Stimulated activated naive CD8-positive, alpha-beta T cell treated with anti-CD3 and anti-CD28 coated beads, Interleukin-15, amount 100 ng/mL, for 72 hours (primary cell): ENCODE results near the gene FOXRED1.

Experiments used
- ATAC-seq: fragments of 150-1000 bp; cut with Tn5 transposase; 2 replicates; pipeline ENCODE4 v1.10.0; 2021; ENCODE audit warnings: mild to moderate bottlenecking, moderate library complexity
- DNase-seq, 2 donors: peaks; one replicate each; pipeline ENCODE4 v3.0.0; 2021 to 2022
- H3K27ac Mint-ChIP-seq, 2 donors: one replicate each; pipeline ENCODE4 v1.8.0; 2022; ENCODE audit warnings: mild to moderate bottlenecking in 2 of 2, mixed read lengths in 2 of 2, moderate library complexity in 2 of 2
- H3K27me3 Mint-ChIP-seq: one replicate; pipeline ENCODE4 v1.8.0; 2022; ENCODE audit warnings: mixed read lengths
- H3K4me1 Mint-ChIP-seq: one replicate; pipeline ENCODE4 v1.8.0; 2022; ENCODE audit warnings: mild to moderate bottlenecking, mixed read lengths
- H3K4me3 Mint-ChIP-seq, 2 donors: one replicate each; pipeline ENCODE4 v1.8.0; 2022; ENCODE audit warnings: mild to moderate bottlenecking in 2 of 2, mixed read lengths in 2 of 2, moderate library complexity in 1 of 2
- H3K9me3 Mint-ChIP-seq, 2 donors: one replicate each; pipeline ENCODE4 v1.8.0; 2022; ENCODE audit warnings: mixed read lengths in 2 of 2

Gene FOXRED1

DNA sequence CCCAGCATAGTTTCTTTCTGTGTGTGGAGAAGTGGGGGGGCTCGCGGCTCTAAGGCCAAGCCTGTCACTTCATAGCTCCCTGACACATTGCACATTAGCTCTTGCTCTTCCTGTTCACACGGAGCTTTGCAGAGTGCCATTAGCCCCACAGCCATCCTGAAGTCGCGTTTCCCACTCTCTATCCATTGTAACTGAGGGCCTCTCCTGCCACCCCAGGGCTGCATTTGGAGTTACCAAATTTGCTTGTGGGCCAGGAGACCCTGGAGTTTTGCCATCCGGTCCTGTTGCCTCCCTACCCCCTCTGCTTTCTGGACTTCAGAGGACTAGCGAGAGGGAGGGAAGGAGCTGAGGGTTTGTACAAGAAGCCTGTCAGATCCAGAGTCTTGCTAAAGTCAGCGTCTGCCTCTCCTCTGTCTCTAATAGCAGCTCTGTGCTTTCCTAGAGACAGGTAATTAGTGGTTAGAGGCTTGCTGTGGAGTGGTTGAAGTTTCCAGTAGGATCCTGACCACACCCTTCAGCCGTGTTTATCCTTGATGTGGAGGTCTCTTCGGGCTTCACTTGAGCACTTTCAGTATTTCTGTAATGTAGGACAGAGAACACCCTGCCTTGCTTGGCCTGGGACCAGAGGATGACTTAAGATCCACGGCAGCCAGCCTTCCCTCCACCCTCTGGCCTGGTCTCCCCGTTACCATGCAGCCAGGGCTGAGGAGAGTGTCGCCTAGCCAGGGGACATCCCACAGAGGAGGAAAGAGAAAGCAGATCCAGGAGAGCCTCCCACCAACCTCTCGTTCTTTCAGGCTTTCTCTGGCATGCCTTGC, 49.0 kb downstream of the FOXRED1 start:
- H3K9me3 Mint-ChIP-seq: peaks cover 0 to 6% of the 10 kb centered on the region in 2 donors
- ATAC-seq (peak; percentile 83), DNase-seq (peak; percentile 16 to 47)
- H3K27me3 Mint-ChIP-seq: no peaks in the 10 kb centered on the region
- H3K4me3 Mint-ChIP-seq: peak overlapping the region; percentile 66 to 89
- peaks cover 46% of the 10 kb centered on the region for H3K4me1 Mint-ChIP-seq
- H3K27ac Mint-ChIP-seq: peak overlapping the region; percentile 86

DNA sequence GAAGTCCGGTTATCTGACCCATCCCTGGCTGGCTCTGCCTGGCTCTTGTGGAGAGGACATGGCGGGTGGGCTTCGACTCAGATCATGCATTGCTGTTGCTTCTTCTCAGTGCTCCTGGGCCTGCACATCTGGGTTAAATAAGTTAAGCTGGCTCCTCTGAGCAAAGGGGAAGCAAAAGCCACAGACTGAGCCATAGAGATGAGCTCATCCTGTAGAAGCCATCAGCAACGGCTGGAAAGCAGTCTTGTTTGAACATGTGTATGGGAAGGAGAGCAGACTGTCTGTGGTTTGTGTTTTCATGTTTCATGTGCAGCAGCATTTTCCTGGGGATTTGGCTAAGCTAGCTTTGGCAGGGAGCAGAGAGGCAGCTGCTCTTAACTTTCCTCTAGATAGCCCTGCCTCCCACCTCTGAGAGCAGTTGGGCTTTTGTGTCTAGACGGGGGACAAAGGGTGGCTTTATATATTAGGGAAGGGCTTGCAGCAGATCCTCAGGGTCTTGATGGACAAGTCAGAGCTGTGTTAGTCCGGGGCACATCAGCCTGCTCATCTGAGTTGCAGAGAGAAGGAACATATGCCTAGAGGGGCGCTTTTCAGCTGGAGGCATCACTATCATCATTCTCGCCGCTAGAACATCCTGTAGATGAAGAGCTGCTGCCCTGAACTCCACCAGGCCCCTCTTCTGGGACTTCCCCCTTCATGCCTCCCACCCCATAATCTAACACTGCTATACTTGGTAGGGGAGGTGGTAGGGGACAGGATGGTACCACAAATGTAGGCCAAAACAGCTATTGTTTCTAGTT, 49.8 kb downstream of the FOXRED1 start:
- H3K27me3 Mint-ChIP-seq: no peaks in the 10 kb centered on the region
- DNase-seq (peak; percentile 22 to 34), ATAC-seq (peak; percentile 83)
- peaks cover 46% of the 10 kb centered on the region for H3K4me1 Mint-ChIP-seq
- peaks cover 0 to 6% of the 10 kb centered on the region in 2 donors for H3K9me3 Mint-ChIP-seq
- H3K4me3 Mint-ChIP-seq: peak overlapping the region; percentile 66 to 89
- peak overlapping the region; percentile 86 for H3K27ac Mint-ChIP-seq

DNA sequence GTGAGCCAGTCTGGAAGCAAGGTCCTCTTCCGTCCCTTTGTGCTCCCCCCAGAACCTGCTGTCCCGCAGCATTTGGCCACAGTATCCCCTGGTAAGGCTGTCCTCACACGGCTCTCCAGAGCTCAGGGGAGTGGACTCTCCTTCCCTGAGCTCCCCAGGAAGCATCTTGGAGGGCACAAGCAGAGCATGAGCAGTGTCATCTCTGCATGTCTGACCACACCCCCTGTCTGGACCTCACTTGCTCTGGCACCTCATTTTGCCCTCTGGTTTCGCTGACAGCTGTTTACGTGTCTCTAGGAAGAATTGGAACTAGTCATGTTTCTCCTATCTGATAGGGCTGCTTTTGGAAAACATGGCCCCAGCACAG, 50.4 kb downstream of the FOXRED1 start:
- Mint-ChIP-seq H3K4me3 (peak overlapping the region in 1 of 2 donors; percentile 89), H3K9me3 (peaks cover 0 to 6% of the 10 kb centered on the region in 2 donors), H3K4me1 (peaks cover 46% of the 10 kb centered on the region), H3K27ac (peak overlapping the region; percentile 42 to 86), H3K27me3 (no peaks in the 10 kb centered on the region)
- DNase-seq: no peak
- no peak for ATAC-seq

DNA sequence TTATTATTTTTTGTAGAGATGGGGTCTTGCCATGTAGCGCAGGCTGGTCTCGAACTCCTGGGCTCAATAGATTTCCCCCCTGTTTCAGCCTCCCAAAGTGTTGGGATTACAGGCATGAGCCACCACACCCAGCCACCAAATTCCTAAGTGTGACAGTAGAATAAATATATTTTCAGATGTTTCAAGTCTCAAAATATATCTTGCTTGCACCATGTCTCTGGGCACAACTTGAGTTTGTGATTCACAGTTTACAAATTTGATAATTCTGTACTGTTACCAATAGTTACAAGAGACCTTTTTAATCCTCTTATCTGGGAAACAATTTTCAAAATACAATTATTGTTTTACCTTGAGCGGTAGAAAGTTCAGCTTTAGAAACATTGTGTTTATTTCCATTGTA, 54.0 kb downstream of the FOXRED1 start:
- Mint-ChIP-seq H3K27me3 (no peaks in the 10 kb centered on the region), H3K27ac (no peak overlapping the region), H3K9me3 (no peaks in the 10 kb centered on the region), H3K4me1 (peaks cover 38% of the 10 kb centered on the region), H3K4me3 (no peak overlapping the region)
- no peak for DNase-seq
- ATAC-seq: no peak

DNA sequence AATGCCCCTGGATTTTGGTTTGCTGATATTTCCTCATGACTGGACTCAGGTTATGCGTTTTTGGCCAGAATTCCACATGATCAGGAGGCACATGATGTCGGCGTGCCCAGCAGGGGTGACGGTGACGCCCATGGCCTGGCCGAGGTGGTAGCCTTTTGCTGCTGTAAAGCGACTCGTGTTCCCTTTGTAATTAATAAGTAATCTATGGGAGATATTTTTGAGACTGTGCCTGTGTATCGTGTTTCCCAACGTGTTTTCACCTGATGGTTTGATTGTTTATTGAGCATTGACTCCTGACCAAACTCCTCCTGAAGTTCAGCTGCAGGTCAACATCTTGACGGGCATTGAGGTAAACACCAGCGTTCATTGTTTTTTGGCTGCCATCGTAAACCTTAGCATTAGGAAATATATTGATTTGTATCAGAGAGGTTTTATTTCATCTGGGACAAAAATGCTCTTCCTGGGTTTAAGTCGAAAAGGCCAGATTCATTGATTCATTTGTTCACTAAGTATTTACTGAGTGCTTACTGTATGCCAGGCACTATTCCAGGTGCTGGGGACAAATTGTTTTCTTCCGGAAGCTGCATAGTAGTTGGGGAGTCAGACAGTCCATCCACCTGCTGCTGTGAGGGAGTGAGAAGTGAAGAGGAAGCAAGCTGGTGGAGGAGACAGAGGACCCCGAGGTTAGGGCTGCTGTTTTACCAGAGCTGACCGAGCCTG, 58.5 kb downstream of the FOXRED1 start:
- Mint-ChIP-seq H3K27me3 (no peaks in the 10 kb centered on the region), H3K27ac (peak overlapping the region; percentile 35 to 77), H3K4me3 (no peak overlapping the region), H3K9me3 (no peaks in the 10 kb centered on the region), H3K4me1 (peaks cover 29% of the 10 kb centered on the region)
- ATAC-seq: no peak
- no peak for DNase-seq
